Activated gamma-delta T cell (primary cell): ENCODE results near the gene SH3PXD2A.
"Not testable (repeated sequence)": the region's sequence is repeated elsewhere in the genome, so short reads cannot be mapped to it uniquely, and the experiment has no call there.

Source experiments
- DNase-seq: peaks from one replicate; lab custom pipeline; 2025; lab: John Stamatoyannopoulos, UW

The SH3PXD2A gene

GRCh38 chr10:103648251-103648635 is 207.1 kb downstream of the SH3PXD2A start:
- no peak for DNase-seq

- DNase-seq, result no peak
Observed at GRCh38 chr10:103646304-103646703, 209.1 kb downstream of the SH3PXD2A start.

- DNase-seq, result no peak
Observed at GRCh38 chr10:103645141-103646054, 210.0 kb downstream of the SH3PXD2A start.

DNA sequence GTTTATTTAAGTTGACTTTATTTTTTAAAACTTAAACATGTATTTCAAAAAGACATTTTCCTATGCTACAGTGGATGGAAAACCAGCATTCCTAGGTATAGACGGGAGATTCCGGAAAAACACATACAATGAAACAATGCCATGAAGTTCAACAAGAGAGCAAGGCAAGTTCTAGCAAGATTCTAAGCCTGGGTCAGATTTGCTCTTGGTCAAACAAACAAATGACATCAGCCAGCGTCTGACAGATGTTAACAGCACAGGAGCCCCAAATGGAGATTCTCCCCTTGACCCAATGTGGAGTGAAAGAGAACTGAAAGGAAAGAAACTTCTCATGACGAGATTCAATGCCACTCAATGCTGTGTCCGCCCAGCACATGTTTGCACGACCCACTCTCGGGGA is 212.0 kb downstream of the SH3PXD2A start:
- DNase-seq, result no peak

GRCh38 chr10:103641326-103641725 is 214.1 kb downstream of the SH3PXD2A start:
- DNase-seq, result no peak

DNA sequence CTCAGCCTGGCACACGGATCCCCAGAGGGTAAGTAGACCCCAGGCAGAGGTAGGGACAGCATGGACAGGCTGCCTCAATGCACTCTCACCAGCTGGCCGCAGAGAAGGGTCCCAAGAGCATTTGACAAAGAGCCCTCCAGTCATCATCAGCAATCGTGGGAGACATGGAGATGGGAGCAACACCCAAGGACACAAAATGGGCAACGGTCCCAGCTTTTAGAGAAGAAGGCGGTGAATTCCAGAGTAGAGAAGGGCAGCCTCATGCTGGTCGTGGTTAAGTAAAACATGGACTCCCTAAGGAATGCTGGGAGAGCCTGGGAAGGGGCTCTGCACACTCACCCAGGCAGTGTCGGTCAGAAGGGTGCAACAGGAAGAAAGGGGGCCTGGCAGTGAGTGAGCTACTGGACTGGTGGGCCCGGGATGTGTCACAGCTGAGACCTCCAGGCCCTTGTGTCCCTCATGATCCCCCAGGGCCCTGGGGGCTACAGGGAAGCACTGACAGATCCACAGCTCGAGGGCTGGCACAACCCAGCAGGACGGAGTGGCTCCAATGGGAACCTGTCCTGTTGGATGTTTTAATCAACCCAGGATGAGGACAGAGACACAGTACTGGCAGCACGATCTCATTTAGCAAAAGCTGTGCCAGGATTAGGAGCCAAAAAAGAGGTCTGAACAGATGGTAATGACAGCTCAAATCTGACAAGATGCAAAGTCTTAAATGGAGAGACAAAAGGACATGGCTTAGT is 214.8 kb downstream of the SH3PXD2A start:
- no peak for DNase-seq

DNA sequence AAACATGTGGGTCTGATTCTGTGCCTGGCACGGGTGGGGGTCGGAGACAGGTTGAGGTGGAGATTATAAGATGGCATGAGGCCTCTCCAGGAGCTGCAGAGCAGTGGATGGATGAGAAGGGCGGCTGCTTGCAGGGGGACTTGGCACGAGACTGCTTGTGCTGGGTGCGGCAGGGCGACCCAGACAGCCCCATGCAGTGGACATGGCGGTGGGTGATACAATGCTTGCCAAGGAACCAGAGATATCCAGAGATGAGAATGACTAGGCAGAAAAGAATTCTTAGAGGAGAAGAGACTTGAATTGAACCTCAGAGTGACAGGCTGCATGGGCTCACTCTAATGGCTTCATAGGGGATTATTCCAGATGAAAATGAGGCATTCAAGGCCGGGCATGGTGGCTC is 216.4 kb downstream of the SH3PXD2A start:
- DNase-seq, result no peak

DNA sequence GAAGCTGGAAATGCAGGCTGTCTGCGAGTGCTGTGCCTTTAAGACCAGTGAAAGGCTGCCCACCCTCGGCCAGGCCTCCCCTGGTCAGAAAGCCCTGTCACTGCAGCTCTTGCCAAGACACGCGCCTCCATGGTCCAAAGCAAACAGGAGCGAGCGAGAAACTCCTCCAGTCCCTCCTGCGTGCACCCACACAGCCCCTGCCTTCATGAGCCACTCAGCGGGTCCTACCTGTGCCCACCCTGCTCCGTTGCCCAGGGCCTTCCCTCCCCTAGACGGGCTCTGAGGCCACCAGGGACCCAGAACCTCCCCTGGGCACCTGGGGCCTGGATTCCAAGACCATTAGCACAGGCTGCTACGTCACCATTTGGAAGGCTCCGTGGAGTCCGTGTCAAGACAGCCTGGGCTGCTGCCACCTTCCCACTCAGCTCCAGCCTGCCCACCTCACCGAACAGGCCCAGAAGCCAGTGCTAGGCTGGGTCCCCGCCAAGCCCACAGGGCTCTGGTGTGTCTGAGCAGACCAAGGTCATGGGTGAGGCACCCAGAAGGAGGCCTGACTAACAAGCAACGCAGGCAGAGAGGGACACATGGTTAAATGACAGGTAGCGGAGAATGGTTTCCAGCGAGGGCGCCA is 217.3 kb downstream of the SH3PXD2A start:
- no peak for DNase-seq

DNA sequence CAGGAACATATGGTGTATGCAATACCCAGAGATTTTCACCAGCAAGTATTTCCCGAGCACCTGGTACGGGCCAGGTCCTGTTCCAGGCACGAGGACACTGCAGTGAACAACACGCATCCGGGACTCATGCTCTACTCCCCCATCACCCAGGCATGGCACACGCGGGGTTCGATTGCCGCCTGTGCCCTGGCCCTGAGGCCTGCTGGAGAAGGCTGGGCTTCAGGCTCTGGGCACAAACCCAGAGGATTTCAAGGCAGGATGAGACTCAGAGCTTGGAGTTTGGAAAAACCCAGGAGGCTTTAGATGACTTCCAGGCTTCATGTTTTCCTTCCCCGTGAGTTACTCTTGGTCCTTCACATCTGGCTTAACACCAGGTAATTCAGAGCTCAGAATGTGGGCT is 218.4 kb downstream of the SH3PXD2A start:
- DNase-seq, result no peak

DNA sequence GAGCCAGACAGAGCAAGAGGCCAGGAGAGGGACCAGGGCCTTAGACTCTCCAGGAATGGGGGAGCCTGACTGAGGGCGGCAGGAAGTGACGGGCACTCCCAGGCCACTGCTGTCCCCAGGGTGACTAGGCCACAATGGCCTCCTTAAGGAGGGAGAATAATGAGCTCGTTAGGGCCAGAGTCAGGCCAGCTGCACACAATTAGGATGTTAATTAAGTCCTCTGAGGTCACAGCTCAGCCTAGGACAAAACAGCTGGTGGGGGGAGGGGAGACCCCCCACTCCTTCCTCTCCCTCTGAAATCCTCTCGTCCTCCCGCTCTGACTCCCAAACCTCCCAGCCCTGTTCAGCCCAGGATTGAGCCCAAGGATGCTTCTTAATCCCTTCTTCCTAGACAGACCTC is 218.9 kb downstream of the SH3PXD2A start:
- DNase-seq, result no peak

DNA sequence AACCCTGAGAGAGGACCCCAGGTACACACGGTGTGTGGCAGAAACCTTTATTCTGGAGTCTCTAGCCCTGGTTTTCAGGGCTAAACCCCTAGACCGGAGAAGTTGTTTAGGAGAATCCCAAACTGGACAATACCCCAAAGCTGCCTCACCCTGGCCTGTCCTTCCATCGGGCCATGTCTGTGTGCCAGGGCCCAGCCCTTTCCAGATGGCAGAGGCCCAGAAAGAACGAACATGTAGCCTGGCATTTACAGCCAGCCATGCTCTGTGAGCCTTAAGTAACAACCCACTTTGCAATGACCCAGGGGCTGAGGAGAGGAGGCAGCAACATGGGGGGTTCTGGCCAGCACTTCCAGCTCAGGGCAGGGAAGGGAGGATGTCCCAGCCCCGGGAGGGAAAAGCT is 219.8 kb downstream of the SH3PXD2A start:
- no peak for DNase-seq

DNA sequence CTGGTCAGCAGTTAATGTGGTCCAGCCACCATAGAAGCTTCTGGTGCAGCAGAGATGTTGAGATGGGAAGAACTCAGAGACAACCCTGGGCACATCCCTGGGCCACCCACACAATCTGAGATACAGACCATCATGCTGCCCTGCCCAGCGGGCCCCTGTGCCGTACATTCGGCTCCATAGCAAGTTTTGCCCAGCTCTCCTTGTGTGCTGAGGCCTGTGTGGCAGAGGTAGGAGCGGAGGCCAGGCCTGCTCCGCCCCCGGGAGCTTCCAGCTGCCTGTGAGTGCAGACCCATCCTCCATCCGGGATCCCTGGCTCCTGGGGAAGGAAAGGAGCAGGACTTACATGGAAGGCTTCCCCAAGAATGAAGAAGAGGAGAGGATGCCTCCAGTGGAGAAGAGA is 221.5 kb downstream of the SH3PXD2A start:
- no peak for DNase-seq

GRCh38 chr10:103632871-103633270 is 222.5 kb downstream of the SH3PXD2A start:
- not testable (repeated sequence) for DNase-seq

DNA sequence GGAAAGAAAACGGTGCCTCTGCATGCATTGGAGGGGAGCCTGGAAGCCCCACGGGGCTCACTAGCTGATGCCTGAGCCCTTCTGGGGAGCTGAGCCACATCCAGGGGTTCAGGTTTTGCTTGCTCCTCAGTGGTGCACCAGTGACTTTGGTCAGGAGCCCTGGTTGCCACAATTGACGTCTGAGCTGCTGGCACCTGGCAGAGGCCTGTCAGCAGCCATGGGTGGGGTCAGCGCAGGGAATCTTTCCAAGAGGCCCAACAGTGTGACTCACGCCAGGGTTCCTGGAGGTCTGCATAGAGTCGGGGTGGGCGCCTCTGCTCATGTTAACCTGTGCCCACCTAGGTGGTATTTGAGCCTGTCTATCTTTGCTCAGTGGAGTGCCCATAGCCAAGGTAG is 223.1 kb downstream of the SH3PXD2A start:
- no peak for DNase-seq

DNA sequence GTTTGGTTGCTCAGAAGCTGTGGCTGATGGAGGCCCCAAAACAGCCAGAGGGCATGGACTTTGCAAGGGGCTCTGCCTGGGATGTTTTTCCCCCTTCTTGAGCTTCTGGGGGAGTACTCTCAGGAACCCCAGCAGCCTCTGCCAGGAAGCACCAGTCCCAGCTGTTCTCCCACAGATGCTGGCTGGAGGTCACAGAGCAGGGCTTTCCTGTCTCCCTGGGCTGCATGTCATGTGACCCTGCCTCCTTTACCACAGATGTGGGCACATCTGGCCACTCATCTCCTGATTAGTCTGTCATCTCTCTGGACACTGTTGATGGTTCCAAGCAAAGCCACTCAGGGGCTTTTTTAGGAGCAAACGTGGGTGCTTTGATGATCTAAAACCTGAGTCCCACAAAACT is 225.2 kb downstream of the SH3PXD2A start:
- DNase-seq, result no peak

DNA sequence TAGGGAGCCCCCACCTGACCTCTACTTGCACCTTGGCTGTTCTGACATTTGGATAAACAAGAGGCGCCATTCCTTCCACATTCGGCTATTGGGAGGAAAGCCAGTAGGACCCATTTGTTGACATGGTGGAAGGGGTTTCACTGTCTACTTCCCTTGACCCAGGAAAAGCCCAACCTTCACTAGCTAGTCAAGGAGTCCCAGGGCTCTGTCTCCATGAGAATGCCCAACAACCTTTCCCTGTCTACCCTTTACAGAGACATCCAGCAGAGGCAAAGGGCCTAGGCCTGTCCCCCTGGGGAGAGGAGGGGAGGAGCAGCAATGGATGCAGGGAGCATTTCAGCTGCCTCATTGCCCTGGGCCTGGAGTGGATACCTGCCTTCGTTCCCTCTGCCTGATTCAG is 225.8 kb downstream of the SH3PXD2A start:
- no peak for DNase-seq

GRCh38 chr10:103627893-103628292 is 227.5 kb downstream of the SH3PXD2A start:
- DNase-seq, result no peak

- no peak for DNase-seq
Observed at GRCh38 chr10:103627111-103627892, 228.1 kb downstream of the SH3PXD2A start.

DNA sequence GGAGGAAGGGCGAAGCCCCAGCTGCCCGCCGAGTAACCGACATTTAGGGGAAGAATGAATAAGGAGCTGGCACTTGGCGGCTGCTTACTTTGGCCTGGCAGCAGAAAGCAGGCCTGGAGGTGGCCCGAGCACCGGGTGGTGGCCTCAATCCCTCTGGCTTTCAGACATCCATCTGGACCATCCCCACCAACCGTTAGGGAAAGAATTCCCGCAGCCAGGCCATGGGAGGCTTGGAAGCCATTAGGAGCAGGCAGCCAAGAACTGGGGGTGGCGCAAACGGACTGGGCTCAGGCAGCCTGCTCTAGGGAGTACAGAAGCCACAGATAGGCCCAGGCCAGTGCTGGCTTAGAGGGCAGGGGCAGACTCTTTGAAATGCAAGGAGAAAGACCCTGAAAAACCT is 229.2 kb downstream of the SH3PXD2A start:
- no peak for DNase-seq

GRCh38 chr10:103622935-103623574 is 232.3 kb downstream of the SH3PXD2A start:
- DNase-seq, result no peak

DNA sequence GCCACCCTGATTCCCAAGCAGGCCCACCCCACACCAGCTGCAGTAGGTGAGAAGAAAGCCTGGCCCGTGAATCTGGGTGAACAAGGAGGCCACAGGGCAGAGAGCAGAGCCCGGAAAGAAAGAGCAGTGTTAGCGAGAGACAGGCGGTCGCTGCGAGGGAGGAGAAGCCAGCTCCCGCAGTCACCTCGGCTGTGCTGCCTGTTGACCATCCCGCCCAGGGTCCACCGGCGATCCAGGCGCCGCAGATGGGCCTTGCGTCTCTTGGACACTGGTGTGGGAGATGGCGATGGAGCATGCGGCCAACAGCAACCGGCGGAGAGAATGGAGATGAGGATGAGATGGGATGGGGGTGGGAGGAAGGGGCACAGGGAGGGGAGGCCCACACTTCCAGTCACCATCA is 233.1 kb downstream of the SH3PXD2A start:
- no peak for DNase-seq

DNA sequence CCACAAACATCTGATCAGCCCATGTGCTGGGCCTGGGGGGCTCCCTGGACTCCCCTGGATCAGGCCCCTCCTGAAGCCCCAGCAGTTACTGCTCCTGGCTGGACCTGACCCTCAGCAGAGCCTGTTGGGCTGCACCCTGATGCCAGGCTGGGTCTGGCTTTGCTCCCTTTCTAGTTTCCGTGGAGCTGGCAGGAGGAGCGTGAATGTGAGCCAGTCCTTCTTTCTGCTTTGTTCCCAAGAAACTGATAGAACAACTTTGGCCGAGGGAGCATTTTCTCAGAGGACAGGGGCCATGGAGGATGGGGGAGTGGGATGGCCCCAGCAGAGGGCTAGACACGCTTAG is 233.6 kb downstream of the SH3PXD2A start:
- DNase-seq, result no peak
